ENCODE measurements around the gene CTDSPL.

The CTDSPL gene

GRCh38 chr3:37826502-37826901 is 35.2 kb upstream of the CTDSPL start:
- Histone ChIP-seq H2BK120ac (ENCODE audit: low read depth, low read length) (no peak overlapping the region), H3K23ac (ENCODE audit: low read depth, low read length, poor library complexity) (no peak overlapping the region), H3K14ac (ENCODE audit: low read length) (no peak overlapping the region), H3K4me3 (ENCODE audit: low read length in 2 of 2) (no peak overlapping the region), H3K4me1 (ENCODE audit: control insufficient read depth in 2 of 2, insufficient read depth in 1 of 2, low read depth in 1 of 2, low read length in 2 of 2) (peaks cover 0 to 18% of the 10 kb centered on the region in 2 donors), H4K8ac (ENCODE audit: low read depth, low read length) (no peak overlapping the region), H3K36me3 (replicated peaks in 1 of 2; ENCODE audit: control insufficient read depth in 2 of 2, insufficient read depth in 2 of 2, low read length in 2 of 2) (no peaks in the 10 kb centered on the region), H3K9ac (ENCODE audit: low read depth, low read length, poor library complexity) (no peak overlapping the region), H2BK5ac (ENCODE audit: low read length) (no peak overlapping the region), H3K27me3 (ENCODE audit: control insufficient read depth in 3 of 3, insufficient read depth in 3 of 3, low read depth in 1 of 3, low read length in 3 of 3) (no peaks in the 10 kb centered on the region), H2AFZ (ENCODE audit: low read length) (no peak overlapping the region), H2BK15ac (ENCODE audit: low read length) (no peak overlapping the region), H2AK5ac (ENCODE audit: low read depth, low read length) (no peak overlapping the region), H3K79me1 (ENCODE audit: low read depth, low read length) (no peaks in the 10 kb centered on the region), H3K4me2 (ENCODE audit: insufficient read depth, low read length, poor library complexity, severe bottlenecking) (no peak overlapping the region), H4K91ac (ENCODE audit: low read depth, low read length, poor library complexity) (no peak overlapping the region), H3K9me3 (replicated peaks in 1 of 2; ENCODE audit: control insufficient read depth in 2 of 2, insufficient read depth in 1 of 2, low read depth in 1 of 2, low read length in 2 of 2) (no peaks in the 10 kb centered on the region), H2BK12ac (ENCODE audit: low read length) (no peak overlapping the region), H3K4ac (ENCODE audit: low read length) (no peak overlapping the region), H3K18ac (ENCODE audit: low read length) (no peak overlapping the region), H3K27ac (replicated peaks; ENCODE audit: low read length) (no peak overlapping the region)
- no peak for DNase-seq (ENCODE audit: low spot score)
- WGBS, 2 donors (ENCODE audit: extremely low coverage in 2 of 2, insufficient read length in 2 of 2, insufficient replicate concordance in 1 of 2), result no CpG with 5 or more reads among the region's 2 CpGs

GRCh38 chr3:37826933-37827332 is 34.7 kb upstream of the CTDSPL start:
- Histone ChIP-seq H4K91ac (ENCODE audit: low read depth, low read length, poor library complexity) (no peak overlapping the region), H2BK5ac (ENCODE audit: low read length) (no peak overlapping the region), H2BK12ac (ENCODE audit: low read length) (no peak overlapping the region), H2BK120ac (ENCODE audit: low read depth, low read length) (no peak overlapping the region), H3K36me3 (replicated peaks in 1 of 2; ENCODE audit: control insufficient read depth in 2 of 2, insufficient read depth in 2 of 2, low read length in 2 of 2) (peaks cover 0 to 2% of the 10 kb centered on the region in 2 donors), H3K18ac (ENCODE audit: low read length) (no peak overlapping the region), H3K14ac (ENCODE audit: low read length) (no peak overlapping the region), H3K27me3 (ENCODE audit: control insufficient read depth in 3 of 3, insufficient read depth in 3 of 3, low read depth in 1 of 3, low read length in 3 of 3) (no peaks in the 10 kb centered on the region), H3K23ac (ENCODE audit: low read depth, low read length, poor library complexity) (no peak overlapping the region), H3K9ac (ENCODE audit: low read depth, low read length, poor library complexity) (no peak overlapping the region), H2AK5ac (ENCODE audit: low read depth, low read length) (no peak overlapping the region), H2BK15ac (ENCODE audit: low read length) (no peak overlapping the region), H3K4ac (ENCODE audit: low read length) (no peak overlapping the region), H3K4me2 (ENCODE audit: insufficient read depth, low read length, poor library complexity, severe bottlenecking) (no peak overlapping the region), H3K4me3 (ENCODE audit: low read length in 2 of 2) (no peak overlapping the region), H3K9me3 (replicated peaks in 1 of 2; ENCODE audit: control insufficient read depth in 2 of 2, insufficient read depth in 1 of 2, low read depth in 1 of 2, low read length in 2 of 2) (no peaks in the 10 kb centered on the region), H2AFZ (ENCODE audit: low read length) (no peak overlapping the region), H3K4me1 (ENCODE audit: control insufficient read depth in 2 of 2, insufficient read depth in 1 of 2, low read depth in 1 of 2, low read length in 2 of 2) (peaks cover 0 to 18% of the 10 kb centered on the region in 2 donors), H3K79me1 (ENCODE audit: low read depth, low read length) (no peaks in the 10 kb centered on the region), H3K27ac (replicated peaks; ENCODE audit: low read length) (no peak overlapping the region), H4K8ac (ENCODE audit: low read depth, low read length) (no peak overlapping the region)
- DNase-seq (ENCODE audit: low spot score), result no peak
- WGBS, 2 donors (ENCODE audit: extremely low coverage in 2 of 2, insufficient read length in 2 of 2, insufficient replicate concordance in 1 of 2), result no CpG with 5 or more reads among the region's 1 CpG

- H3K79me1 ChIP-seq (ENCODE audit: low read depth, low read length), result no peaks in the 10 kb centered on the region
- H2AFZ ChIP-seq (ENCODE audit: low read length), result no peak overlapping the region
- H3K27ac ChIP-seq (replicated peaks; ENCODE audit: low read length), result no peak overlapping the region
- no peaks in the 10 kb centered on the region for H3K9me3 ChIP-seq (replicated peaks in 1 of 2; ENCODE audit: control insufficient read depth in 2 of 2, insufficient read depth in 1 of 2, low read depth in 1 of 2, low read length in 2 of 2)
- DNase-seq (ENCODE audit: low spot score), result no peak
- H3K18ac ChIP-seq (ENCODE audit: low read length), result no peak overlapping the region
- H3K9ac ChIP-seq (ENCODE audit: low read depth, low read length, poor library complexity), result no peak overlapping the region
- no peaks in the 10 kb centered on the region for H3K27me3 ChIP-seq (ENCODE audit: control insufficient read depth in 3 of 3, insufficient read depth in 3 of 3, low read depth in 1 of 3, low read length in 3 of 3)
- H2AK5ac ChIP-seq (ENCODE audit: low read depth, low read length), result no peak overlapping the region
- no peak overlapping the region for H4K91ac ChIP-seq (ENCODE audit: low read depth, low read length, poor library complexity)
- no peak overlapping the region for H3K14ac ChIP-seq (ENCODE audit: low read length)
- no CpG with 5 or more reads among the region's 3 CpGs for WGBS, 2 donors (ENCODE audit: extremely low coverage in 2 of 2, insufficient read length in 2 of 2, insufficient replicate concordance in 1 of 2)
- H3K4me3 ChIP-seq (ENCODE audit: low read length in 2 of 2), result no peak overlapping the region
- no peak overlapping the region for H3K4me2 ChIP-seq (ENCODE audit: insufficient read depth, low read length, poor library complexity, severe bottlenecking)
- no peaks in the 10 kb centered on the region for H3K4me1 ChIP-seq (ENCODE audit: control insufficient read depth in 2 of 2, insufficient read depth in 1 of 2, low read depth in 1 of 2, low read length in 2 of 2)
- no peak overlapping the region for H4K8ac ChIP-seq (ENCODE audit: low read depth, low read length)
- no peak overlapping the region for H2BK12ac ChIP-seq (ENCODE audit: low read length)
- H3K23ac ChIP-seq (ENCODE audit: low read depth, low read length, poor library complexity), result no peak overlapping the region
- H2BK5ac ChIP-seq (ENCODE audit: low read length), result no peak overlapping the region
- peaks cover 0 to 2% of the 10 kb centered on the region in 2 donors for H3K36me3 ChIP-seq (replicated peaks in 1 of 2; ENCODE audit: control insufficient read depth in 2 of 2, insufficient read depth in 2 of 2, low read length in 2 of 2)
- no peak overlapping the region for H2BK120ac ChIP-seq (ENCODE audit: low read depth, low read length)
- H3K4ac ChIP-seq (ENCODE audit: low read length), result no peak overlapping the region
- no peak overlapping the region for H2BK15ac ChIP-seq (ENCODE audit: low read length)
Measured at GRCh38 chr3:37832480-37832879, 29.2 kb upstream of the CTDSPL start.

DNA sequence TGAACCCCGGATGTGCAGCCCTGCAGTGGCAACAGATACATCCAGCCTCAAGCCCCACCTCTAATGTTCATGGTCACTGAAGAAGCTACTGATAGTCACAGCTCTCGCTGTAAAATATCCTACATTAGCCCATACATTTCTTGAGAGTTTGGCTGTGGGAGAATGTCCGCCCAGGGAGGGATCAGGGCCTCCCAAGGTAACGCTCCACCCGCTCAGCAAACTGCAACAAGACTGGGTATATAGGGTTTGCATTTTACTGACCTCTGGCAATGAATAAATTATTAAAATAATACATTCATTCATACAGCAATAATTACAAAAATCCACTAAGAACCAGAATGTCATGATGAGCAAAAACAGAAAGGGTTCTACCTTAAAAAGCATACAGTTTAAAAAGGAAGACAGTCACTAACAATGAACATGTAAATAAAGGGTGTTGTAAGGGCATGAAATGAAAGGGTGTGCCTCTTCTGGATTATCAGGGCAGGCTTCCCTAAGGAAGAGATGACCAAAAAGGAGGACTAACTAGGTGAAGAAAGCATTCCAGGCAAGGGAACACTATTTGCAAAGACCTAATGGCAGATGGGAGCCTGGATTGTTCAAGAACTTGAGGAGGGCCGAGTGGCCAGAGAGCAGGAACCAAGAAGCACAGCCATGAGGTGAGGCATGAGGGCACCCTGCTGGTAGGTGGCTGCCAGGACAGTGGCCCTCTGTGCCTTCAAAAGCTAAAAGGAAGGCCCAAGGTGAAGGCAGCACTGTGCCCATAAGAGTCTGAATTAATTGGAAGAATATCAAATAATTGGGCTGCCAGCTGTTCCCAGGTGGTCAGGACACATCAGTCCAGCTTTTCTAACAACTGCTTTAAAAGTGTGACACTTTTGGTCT is 28.1 kb upstream of the CTDSPL start:
- Histone ChIP-seq H2BK120ac (ENCODE audit: low read depth, low read length) (no peak overlapping the region), H2AK5ac (ENCODE audit: low read depth, low read length) (no peak overlapping the region), H3K23ac (ENCODE audit: low read depth, low read length, poor library complexity) (no peak overlapping the region), H3K4me1 (ENCODE audit: control insufficient read depth in 2 of 2, insufficient read depth in 1 of 2, low read depth in 1 of 2, low read length in 2 of 2) (no peaks in the 10 kb centered on the region), H3K18ac (ENCODE audit: low read length) (no peak overlapping the region), H3K4me3 (ENCODE audit: low read length in 2 of 2) (no peak overlapping the region), H3K79me1 (ENCODE audit: low read depth, low read length) (no peaks in the 10 kb centered on the region), H3K36me3 (replicated peaks in 1 of 2; ENCODE audit: control insufficient read depth in 2 of 2, insufficient read depth in 2 of 2, low read length in 2 of 2) (peaks cover 0 to 2% of the 10 kb centered on the region in 2 donors), H3K4ac (ENCODE audit: low read length) (no peak overlapping the region), H2BK15ac (ENCODE audit: low read length) (no peak overlapping the region), H2BK5ac (ENCODE audit: low read length) (no peak overlapping the region), H3K9ac (ENCODE audit: low read depth, low read length, poor library complexity) (no peak overlapping the region), H3K4me2 (ENCODE audit: insufficient read depth, low read length, poor library complexity, severe bottlenecking) (no peak overlapping the region), H4K8ac (ENCODE audit: low read depth, low read length) (no peak overlapping the region), H2AFZ (ENCODE audit: low read length) (no peak overlapping the region), H4K91ac (ENCODE audit: low read depth, low read length, poor library complexity) (no peak overlapping the region), H3K14ac (ENCODE audit: low read length) (no peak overlapping the region), H3K9me3 (replicated peaks in 1 of 2; ENCODE audit: control insufficient read depth in 2 of 2, insufficient read depth in 1 of 2, low read depth in 1 of 2, low read length in 2 of 2) (no peaks in the 10 kb centered on the region), H3K27me3 (ENCODE audit: control insufficient read depth in 3 of 3, insufficient read depth in 3 of 3, low read depth in 1 of 3, low read length in 3 of 3) (no peaks in the 10 kb centered on the region), H3K27ac (replicated peaks; ENCODE audit: low read length) (no peak overlapping the region), H2BK12ac (ENCODE audit: low read length) (no peak overlapping the region)
- WGBS, 2 donors (ENCODE audit: extremely low coverage in 2 of 2, insufficient read length in 2 of 2, insufficient replicate concordance in 1 of 2), result no CpG with 5 or more reads among the region's 6 CpGs
- no peak for DNase-seq (ENCODE audit: low spot score)

Data from neuronal stem cell (in vitro differentiated cells).